Activated T-cell treated with anti-CD3 and anti-CD28 coated beads for 24 hours (primary cell): ENCODE results near the gene PCED1B.
"Not testable (repeated sequence)": the region's sequence is repeated elsewhere in the genome, so short reads cannot be mapped to it uniquely, and the experiment has no call there.

Source experiments
- DNase-seq: peaks from one replicate; pipeline ENCODE4 v3.0.0-alpha.2; 2020; ENCODE audit warnings: low read depth

The PCED1B gene

DNA sequence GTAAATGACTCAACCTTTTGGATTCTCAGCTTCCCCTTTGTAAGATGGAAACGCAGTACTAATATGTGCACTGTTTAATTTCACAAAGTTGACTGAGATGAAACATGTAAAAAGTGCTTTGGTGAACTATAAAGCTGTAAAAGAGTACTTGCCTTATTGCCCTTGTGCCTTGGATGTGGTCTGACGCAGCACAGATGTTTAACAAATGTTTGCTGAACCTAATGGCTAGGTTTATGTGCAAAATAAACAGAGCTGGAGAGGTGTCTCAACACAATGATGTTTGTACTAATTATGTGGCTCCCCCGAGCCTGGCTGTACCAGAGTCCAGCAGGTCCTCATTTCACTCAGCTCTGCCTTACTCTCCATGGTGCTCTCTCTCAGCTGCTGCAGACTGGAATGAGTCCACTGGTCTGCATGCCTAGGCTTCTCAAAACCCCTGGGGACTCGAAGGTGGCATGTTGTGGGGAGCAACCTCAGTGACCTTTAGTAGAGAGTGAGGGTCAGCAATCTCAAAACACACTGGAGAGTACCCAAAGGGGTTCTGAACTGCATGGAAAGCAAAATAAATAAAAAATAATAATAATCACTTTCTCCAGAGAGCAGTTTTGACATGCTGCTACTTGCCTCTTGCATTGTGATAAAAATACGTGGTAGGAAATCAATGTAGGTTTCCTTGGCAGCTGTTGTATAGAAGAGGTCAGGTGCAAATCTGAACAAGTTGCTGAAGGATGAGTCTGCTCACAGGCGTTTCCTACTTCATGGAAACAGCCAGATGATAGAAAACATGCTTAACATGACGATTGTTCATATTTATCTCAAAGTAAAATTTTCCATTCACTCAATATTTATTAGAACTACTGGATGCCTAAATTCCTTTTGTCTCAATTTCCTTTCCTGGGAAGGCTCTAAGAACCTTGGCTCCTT lies 8.9 kb downstream of the PCED1B start:
- DNase-seq = no peak

DNA sequence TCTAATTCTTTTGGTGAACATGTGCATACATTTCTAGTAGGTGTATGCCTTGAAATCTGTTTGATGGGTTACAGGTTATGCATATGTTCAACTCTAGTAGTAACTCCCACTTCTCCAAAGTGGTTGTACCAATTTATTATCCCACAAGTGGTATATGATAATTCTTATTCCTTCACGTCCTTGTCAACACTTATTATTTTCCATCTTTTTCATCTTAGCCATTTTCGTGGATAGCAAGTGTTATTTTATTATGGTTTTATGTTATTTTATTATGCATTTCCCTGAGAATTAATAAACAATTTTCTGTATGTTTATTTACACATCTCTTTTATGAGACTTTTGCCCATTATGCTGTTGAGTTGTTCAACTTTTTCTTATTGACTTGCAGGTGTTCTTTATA lies 11.6 kb downstream of the PCED1B start:
- DNase-seq = no peak

DNA sequence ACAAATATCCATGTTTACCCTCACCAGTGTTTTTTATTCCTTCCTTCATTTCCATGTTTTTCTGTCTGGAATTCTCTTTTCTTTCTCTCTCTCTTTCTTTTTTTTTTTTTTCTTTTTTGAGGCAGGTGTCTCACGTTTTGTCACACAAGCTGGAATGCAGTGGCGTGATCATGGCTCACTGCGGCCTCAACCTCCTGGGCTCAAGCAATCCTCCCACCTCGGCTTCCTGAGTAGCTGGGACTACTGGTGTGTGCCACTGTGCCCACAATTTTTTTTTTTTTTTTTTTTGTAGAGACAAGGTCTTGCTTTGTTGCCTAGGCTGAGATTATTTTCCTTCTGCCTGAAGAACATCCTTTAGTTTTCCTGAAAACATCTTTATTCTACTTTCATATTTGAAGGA lies 15.4 kb downstream of the PCED1B start:
- DNase-seq = no peak

DNA sequence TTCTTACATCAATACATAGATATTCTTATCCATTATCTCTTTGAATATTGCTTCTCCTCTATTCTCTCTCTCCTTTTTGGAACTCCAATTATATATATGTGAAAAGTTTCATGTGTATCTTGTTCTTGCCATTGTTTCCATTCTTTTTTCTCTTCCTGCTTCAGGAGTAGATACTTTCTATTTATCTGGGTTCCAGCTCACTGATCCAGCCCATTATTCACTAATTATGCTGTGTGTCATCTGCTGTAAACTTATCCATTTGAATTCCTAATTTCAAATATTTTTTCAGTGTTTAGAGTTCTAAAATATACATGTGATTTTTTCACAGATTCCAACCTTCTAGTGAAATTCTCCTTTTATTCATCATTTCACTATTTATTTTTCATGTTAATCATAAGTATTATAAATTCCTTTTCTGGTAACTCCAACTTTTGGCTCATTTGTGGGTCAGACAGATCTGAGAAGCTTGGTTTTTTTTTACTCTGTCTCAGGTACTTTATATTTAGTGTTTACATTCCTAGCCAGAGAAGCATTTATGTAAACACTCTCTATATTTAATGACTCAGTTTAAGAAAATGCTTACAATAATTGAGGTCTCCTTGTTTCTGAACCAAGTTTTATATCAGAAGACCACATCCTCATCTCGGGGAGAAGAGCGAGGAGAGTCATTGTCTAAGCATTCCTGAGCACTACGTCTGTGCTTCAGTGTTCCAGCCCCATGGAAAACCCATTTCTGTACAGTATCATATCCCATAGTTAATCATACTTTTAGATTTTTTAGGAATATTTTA lies 16.2 kb downstream of the PCED1B start:
- DNase-seq = no peak

DNA sequence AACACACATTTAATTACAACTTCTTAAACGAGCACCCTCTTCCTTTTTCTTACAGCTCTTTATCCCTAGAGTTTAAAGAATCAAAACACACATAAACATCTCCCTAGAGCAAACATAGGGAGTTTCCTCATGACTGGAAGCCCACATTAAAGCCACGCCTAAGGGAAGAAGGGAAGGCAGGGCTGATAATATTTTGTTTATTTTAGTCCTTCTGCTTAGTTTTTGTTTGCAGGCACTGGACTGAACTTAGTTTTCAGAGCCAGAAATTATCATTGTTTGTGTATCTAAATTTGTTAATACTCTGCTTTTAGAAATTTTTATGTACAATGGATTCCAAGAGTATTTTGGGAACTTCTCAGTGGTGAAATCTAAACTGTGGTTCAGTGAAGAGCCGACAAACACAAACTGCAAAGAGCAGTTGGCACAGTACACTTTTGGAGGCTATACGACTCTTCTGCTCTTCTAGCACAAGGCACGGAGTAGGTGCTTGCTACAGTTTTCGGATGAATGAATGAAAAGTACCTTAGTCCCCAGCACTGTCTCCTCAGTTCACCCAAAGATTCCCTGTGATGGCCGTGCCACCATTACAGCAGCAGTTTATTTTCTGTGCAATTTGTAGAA lies 18.0 kb downstream of the PCED1B start:
- no peak for DNase-seq

DNA sequence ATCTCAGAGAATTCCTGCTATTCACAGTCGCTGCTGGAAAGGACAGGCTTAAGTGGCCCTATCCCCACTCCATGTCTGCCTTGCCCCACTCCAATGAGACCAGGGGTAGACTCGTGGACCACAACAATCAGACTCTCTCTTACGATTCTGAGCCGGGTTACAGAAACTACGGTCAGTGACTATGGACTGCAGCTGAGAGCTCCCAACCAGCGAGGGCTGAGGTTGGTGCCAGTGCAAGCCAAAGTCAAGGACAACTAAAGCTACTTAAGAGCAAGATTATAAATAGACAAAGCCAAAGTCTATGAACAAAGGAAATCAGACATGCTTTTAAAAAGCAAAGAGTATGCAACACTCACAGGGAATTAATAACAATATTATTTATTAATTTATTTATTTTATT lies 18.7 kb downstream of the PCED1B start:
- DNase-seq = no peak

DNA sequence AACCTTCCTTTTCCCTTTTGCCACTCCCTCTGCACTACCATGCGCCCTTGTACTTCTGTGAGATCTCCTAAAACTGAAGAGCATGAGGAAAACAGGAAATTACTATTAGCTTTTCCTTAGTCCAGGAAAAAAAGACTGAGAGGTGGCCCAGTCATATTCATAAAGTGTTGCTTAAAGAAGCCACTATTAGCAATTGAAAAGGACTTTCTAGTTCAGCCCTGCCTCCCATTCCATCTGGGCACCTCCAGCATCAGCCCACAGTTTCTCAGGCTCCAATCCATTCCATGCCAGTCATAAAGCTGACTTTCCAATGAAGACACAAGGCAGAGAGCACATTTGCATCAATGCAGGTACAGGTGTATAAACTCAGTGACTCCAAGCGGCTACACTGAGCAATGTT lies 20.2 kb downstream of the PCED1B start:
- no peak for DNase-seq

DNA sequence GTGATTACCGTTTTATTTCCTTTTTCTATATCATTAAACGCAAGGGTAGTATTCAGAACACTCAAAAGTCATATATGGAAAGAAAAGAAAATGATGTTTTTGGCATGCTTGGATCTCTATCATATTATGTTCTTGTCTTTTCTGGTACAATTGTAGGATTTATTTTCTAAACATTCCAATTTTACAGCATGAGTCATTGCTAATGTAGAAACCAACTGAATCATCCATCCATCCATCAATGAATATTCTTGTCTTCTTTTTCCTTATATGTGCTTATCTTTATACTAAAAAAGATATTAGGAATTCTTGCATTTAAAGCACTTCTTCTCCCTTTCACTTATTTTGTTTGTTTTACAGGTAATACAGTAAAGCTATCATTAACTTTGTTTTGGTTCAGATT lies 20.7 kb downstream of the PCED1B start:
- DNase-seq = no peak

DNA sequence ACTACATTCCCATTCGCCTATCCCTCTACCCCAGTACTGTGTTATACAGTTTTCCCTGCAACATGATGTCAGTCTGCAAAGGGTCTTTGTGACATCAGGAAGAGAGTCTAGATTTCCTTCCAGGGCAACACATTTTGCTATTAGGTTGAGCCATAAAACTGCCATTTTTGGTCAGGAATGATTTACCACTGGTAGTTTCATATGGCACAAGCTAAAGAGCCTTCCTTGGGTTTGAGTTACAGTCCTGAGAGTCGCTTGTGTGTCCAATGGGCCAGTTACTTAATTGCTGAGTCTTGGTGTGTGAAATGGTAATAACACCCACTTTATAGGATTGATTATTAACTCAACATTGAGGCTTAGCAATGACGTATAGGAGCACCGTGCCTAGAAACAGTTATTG lies 23.0 kb downstream of the PCED1B start:
- DNase-seq = no peak

DNA sequence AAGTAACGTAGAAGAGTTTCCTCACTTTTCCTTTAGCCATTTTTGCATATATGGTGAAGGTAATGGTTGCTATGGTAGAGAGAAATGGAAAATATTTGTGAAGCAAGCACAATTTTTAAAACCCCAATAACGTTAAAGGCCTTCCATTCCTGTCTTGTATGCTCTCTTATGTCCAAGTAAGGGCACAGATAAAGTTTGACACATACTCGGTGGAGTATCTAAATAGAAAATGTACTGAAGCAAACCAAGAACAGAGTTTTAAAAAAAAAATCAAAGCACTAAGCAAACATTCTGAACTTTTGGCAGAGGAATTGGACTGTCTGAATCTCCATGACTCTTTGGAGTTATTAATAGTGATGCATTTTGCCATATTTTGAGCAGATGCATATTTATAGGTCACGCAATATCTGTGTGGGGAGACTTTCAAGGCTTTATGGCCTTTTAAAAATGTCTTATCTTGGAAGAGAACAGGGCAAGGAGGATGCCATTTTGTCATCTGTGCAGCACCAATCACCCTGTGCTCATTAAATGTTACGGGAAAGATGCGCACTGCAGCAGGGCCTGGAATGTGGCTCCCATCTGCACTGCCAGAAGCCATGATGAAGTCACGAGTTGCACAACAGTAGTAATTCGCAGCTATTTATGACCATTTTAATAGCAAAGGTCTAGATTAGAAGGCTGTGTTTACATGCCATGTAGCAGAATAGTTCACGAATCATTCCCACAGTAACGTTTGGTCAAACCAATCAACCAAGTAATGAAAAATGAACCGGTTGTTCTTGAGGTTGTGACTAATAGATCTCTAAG lies 23.6 kb downstream of the PCED1B start:
- no peak for DNase-seq

DNA sequence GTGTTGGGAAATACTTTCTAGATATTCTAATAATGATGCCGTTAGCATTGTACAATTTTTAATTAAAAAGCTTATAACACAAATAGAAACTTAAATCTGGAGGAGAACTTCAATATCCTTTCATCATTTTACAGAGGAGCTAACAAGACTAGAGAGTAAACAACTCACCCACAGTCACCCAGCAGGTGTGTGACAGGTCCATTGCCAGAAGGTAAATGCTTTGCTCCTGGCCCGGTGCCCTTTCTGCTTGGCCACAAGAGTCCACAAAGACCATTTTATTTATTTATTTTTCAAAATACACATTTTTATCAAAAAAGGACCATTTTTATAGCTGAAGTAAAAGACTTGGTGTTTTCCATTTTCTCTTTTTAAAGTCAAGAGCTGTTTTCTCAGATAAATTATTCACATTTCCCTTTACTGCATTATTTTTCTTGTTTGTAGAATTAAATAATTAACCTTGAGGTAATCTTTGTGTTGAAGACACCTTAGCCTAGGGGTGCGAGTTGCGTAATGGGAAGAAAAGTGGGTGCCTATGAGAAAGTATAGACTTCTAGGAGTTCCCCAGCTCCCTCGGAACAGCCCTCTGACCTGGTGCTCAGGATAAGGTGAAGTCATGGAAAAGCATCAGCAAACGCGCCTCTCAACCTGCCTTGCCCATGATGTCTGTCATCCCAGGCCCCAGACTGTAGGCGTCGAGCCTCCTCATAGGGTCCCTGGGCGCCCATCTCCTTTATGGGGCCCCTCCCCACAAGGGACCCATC lies 26.7 kb downstream of the PCED1B start:
- no peak for DNase-seq

DNA sequence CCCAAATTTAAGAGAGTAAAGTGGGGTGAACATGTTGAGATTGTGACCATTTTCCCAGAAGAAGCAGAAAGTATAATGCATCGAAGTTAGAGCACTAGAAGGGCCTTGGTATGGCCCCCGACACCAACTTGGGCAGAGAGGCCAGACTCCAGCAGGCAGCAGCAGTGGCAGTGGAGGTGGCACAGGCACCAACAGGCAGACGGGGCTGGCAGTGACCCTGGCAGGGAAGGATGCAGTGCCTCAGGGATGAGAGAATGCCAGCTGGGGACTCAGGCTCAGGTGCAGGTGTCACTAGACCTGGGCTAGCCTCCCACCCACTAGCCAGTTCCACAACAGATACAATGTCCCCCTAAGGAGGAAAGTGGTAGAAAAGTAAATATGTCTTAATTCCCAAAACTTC lies 28.0 kb downstream of the PCED1B start:
- no peak for DNase-seq

DNA sequence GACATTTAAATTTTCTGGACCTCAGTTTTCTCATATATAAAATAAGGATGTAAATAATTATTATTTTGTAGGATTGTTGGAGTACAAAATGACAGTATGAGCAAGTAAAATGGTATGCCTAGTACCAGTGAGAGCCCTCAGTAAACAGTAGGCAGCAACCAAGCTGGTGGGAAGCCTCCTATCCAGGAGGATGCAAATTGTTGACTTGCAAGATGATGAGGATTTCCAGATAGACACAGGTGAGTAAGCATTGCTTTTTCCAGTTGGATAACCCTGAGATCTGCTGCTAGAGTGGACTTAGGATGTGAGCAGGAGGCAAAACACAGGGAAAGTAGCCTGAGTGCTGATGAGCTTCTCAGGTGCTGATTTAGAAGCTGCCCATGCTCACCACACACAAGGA lies 28.5 kb downstream of the PCED1B start:
- no peak for DNase-seq

DNA sequence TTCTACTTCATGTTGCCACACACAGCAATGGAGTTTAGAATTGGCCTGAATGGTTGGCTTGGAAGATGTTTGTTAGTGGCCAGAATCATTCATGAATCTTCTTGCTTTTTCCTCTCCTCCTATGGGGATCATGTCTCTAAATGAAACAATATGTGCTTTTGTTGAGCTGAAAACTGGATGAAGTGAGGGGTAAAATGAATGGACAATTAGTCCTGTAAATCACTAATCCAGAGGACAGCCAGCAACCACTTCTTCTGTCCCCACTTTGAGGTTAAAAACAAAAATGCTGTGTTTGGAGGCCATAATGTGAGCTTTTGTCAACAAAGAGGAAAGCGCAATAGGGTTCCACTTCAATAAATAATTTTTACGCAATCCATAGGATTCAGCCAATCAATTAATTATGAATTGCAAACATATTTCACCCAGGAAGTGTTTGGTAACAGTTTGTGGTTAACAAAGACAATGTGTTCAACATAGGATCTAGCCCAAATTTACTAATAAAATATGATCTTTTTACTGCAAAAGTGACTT lies 30.7 kb downstream of the PCED1B start:
- no peak for DNase-seq

DNA sequence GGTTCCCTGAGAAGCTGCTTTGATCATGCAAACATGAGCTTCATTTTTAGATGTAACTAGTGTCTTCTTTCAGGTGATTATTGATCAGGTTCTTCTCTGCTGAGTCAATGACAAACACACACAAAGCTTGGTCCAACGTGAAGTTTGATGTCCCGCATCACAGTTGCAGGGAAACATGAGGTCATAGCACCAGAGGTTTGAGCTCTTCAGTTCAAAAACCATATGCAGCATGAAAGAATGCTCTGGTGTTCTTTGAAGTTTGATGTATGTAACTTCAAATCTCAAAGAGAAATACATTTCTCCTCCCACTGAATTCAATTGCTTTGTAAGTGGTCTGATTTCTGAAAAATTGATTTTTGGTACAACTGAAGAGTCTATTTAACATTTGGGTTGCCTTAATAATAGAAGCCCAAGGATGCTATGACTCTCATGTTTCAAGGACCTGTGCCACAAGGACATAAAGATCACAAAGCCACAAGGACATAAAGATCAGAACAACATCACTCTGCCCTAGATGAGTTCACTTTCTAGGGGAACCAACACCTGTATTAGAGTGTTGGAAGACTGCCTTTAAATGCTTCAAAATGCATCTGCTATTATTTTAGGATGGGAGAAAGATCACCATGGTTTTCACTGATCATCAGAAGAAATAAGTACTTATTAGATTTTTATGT lies 31.4 kb downstream of the PCED1B start:
- no peak for DNase-seq

DNA sequence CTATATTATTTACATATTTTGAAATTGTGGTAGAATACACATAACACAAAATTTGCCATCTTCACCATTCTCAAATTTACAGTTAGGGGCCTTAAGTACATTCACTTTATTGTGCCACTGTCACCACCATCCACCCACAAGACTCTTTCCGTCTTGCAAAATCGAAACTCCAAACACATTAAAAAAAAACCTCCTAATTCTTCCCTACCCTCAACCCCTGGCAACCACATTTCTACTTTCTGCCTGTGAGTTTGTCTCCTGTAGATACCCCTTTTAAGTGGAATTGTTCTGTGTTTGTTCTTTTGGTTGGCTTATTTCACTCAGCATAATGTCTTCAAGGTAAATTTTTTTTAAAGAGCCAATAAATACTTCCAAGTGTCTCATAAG lies 32.0 kb downstream of the PCED1B start:
- DNase-seq = peak; percentile 16

DNA sequence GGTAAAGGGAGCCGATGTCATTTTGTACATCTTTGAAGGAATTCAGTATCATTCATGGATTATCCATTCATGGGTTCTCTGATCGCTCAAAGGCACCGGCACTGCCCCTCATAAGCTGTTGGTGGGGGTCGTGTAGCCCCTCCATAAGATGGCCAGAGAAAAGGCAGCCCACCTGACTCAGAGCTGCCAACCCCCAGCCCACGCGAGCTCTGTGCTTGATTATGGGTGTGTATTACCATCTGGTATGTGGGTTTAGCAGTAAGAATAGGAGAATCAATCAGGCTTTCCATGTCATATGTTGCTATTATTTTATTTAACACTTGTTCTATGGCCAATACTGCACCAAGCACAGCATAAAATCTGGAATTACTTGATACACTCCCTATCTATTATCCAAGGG lies 32.4 kb downstream of the PCED1B start:
- DNase-seq = no peak

DNA sequence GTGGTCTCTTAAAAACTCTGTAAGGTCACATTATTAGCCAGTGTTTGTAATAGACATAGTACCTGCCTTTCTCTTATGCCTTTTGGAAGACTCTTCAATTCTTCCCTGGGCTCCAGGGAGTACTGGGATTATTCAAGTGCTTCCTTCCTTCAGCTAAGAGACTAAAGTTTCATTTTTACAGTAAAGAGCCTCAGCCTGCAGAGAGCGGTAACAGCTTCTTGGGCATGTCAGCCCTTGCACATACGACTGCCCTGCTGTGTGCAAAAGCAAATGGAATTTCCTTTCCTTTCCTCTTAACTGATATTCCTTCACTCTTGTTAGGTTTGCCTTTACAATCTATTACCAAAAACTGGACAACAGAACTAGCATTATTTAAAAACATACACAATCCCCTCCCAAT lies 33.3 kb downstream of the PCED1B start:
- DNase-seq = no peak

DNA sequence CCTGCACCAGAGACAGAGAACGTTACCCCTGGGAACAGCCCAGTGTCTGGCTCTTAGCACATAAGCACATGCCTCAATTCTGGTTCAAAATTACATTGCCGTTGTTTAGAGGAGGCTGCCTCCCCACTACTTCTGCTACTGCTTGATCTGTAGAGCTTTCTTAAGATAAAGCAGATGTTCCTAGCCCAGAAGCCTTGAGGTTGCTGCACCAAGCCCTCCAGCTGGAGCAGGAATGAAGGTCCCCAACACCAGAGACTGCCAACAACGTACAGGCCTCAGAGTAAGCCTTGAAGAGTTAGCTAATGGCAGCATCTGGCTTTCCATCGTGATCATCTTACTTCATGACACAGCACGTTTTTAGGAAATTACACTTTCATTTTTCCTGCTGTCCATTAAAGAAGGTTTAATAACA lies 35.1 kb downstream of the PCED1B start:
- DNase-seq = no peak

DNA sequence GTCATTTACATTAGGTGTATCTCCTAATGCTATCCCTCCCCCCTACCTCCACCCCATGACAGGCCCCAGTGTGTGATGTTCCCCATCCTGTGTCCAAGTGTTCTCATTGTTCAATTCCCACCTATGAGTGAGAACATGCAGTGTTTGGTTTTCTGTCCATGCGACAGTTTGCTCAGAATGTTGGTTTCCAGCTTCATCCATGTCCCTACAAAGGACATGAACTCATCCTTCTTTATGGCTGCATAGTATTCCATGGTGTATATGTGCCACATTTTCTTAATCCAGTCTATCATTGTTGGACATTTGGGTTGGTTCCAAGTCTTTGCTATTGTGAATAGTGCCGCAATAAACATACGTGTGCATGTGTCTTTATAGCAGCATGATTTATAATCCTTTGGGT lies 37.9 kb downstream of the PCED1B start:
- not testable (repeated sequence) for DNase-seq
